NCI-H2196 treated with DMSO at 0.1 percent for 48 hours (cell line): ENCODE measurements around the gene ZBTB7C.

ENCODE experiments used
- DNase-seq: peaks from one replicate; lab custom pipeline; 2025; ENCODE audit not compliant: unreplicated experiment; lab: John Stamatoyannopoulos, UW

Gene ZBTB7C

GRCh38 chr18:48355276-48356115 is 53.7 kb downstream of the ZBTB7C start:
- DNase-seq = no peak

- no peak for DNase-seq
Measured at GRCh38 chr18:48354746-48355260, 54.4 kb downstream of the ZBTB7C start.

GRCh38 chr18:48352051-48352755 is 57.0 kb downstream of the ZBTB7C start:
- DNase-seq = no peak

- no peak for DNase-seq
Measured at GRCh38 chr18:48351216-48352050, 57.8 kb downstream of the ZBTB7C start.

GRCh38 chr18:48348739-48349138 is 60.4 kb downstream of the ZBTB7C start:
- peak; percentile 57 for DNase-seq

GRCh38 chr18:48347756-48348326 is 61.3 kb downstream of the ZBTB7C start:
- DNase-seq = no peak

- no peak for DNase-seq
Measured at GRCh38 chr18:48345596-48345995, 63.6 kb downstream of the ZBTB7C start.

GRCh38 chr18:48342581-48342980 is 66.6 kb downstream of the ZBTB7C start:
- peak; percentile 30 for DNase-seq

GRCh38 chr18:48342125-48342524 is 67.1 kb downstream of the ZBTB7C start:
- peak; percentile 52 for DNase-seq

- no peak for DNase-seq
Measured at GRCh38 chr18:48340560-48340959, 68.6 kb downstream of the ZBTB7C start.

GRCh38 chr18:48339692-48340091 is 69.5 kb downstream of the ZBTB7C start:
- no peak for DNase-seq

- no peak for DNase-seq
Measured at GRCh38 chr18:48338915-48339314, 70.3 kb downstream of the ZBTB7C start.

GRCh38 chr18:48337053-48337452 is 72.1 kb downstream of the ZBTB7C start:
- no peak for DNase-seq

- no peak for DNase-seq
Measured at GRCh38 chr18:48336332-48336731, 72.9 kb downstream of the ZBTB7C start.

GRCh38 chr18:48335829-48336228 is 73.4 kb downstream of the ZBTB7C start:
- DNase-seq = no peak

GRCh38 chr18:48334845-48335244 is 74.3 kb downstream of the ZBTB7C start:
- no peak for DNase-seq

GRCh38 chr18:48333563-48333962 is 75.6 kb downstream of the ZBTB7C start:
- no peak for DNase-seq

GRCh38 chr18:48330016-48330991 is 78.9 kb downstream of the ZBTB7C start:
- DNase-seq = peak; percentile 49

GRCh38 chr18:48328473-48329210 is 80.5 kb downstream of the ZBTB7C start:
- no peak for DNase-seq
